GM21528 (cell line): ENCODE measurements around the gene SEMA6A.

Experiments used
- ATAC-seq: cut with Tn5 transposase; IDR thresholded peaks from one replicate; pipeline ENCODE4 v1.9.1; 2021; ENCODE audit warnings: mild to moderate bottlenecking, moderate library complexity; ENCODE audit not compliant: unreplicated experiment, low FRiP score

Gene SEMA6A

GRCh38 chr5:116497631-116498030 is 77.0 kb downstream of the SEMA6A start:
- no peak for ATAC-seq

- no peak for ATAC-seq
These were observed 78.8 kb downstream of the SEMA6A start for GRCh38 chr5:116495786-116496357.

- no peak for ATAC-seq
These were observed 79.7 kb downstream of the SEMA6A start for GRCh38 chr5:116494784-116495450.

- ATAC-seq: no peak
These were observed 81.8 kb downstream of the SEMA6A start for GRCh38 chr5:116492776-116493175.

GRCh38 chr5:116492016-116492623 is 82.5 kb downstream of the SEMA6A start:
- ATAC-seq: peak; percentile 61

GRCh38 chr5:116488356-116489041 is 86.1 kb downstream of the SEMA6A start:
- ATAC-seq: no peak

GRCh38 chr5:116487045-116487444 is 87.6 kb downstream of the SEMA6A start:
- no peak for ATAC-seq

- ATAC-seq: no peak
These were observed 88.0 kb downstream of the SEMA6A start for GRCh38 chr5:116486588-116486987.

GRCh38 chr5:116484645-116485044 is 90.0 kb downstream of the SEMA6A start:
- no peak for ATAC-seq

- ATAC-seq: no peak
These were observed 92.2 kb downstream of the SEMA6A start for GRCh38 chr5:116482394-116482793.

GRCh38 chr5:116480894-116481510 is 93.6 kb downstream of the SEMA6A start:
- ATAC-seq: no peak

- no peak for ATAC-seq
These were observed 94.6 kb downstream of the SEMA6A start for GRCh38 chr5:116479776-116480675.

GRCh38 chr5:116478491-116478890 is 96.1 kb downstream of the SEMA6A start:
- ATAC-seq: no peak

GRCh38 chr5:116476897-116477537 is 97.6 kb downstream of the SEMA6A start:
- no peak for ATAC-seq

GRCh38 chr5:116475338-116475737 is 99.3 kb downstream of the SEMA6A start:
- ATAC-seq: no peak

- no peak for ATAC-seq
These were observed 100.9 kb downstream of the SEMA6A start for GRCh38 chr5:116473706-116474105.

GRCh38 chr5:116472274-116472673 is 102.3 kb downstream of the SEMA6A start:
- ATAC-seq: no peak

GRCh38 chr5:116469631-116470030 is 105.0 kb downstream of the SEMA6A start:
- ATAC-seq: no peak

GRCh38 chr5:116468583-116468982 is 106.0 kb downstream of the SEMA6A start:
- ATAC-seq: no peak

- ATAC-seq: no peak
These were observed 107.2 kb downstream of the SEMA6A start for GRCh38 chr5:116467465-116467843.
